HEK293 (cell line): ENCODE data around the gene STX4.
A peak's percentile ranks its signal among the peaks of the same experiment; 100 is the strongest.

ENCODE experiments used
- CTCF ChIA-PET: fragments of 350-600 bp; formaldehyde crosslinking; extraction: SDS; loops from one replicate; lab custom pipeline; 2021; ENCODE audit warnings: antibody characterized with exemption; lab: Yijun Ruan, JAX
- POLR2A ChIA-PET: fragments of 300-600 bp; formaldehyde crosslinking; extraction: SDS; loops from one replicate; lab custom pipeline; 2020; ENCODE audit warnings: antibody characterized with exemption, inconsistent platforms; lab: Yijun Ruan, JAX
- H3K27ac ChIP-seq: fragments of 200-500 bp; sonication (Bioruptor generic); 2 replicates; pipeline ENCODE4 v1.5.1; 2014; ENCODE audit warnings: low read depth, low read length, control low read depth, inconsistent platforms; ENCODE audit errors: extremely low read depth
- H3K36me3 ChIP-seq, 2 experiments: fragments of 200-500 bp in 1 of 2; sonication (Bioruptor generic) in 1 of 2; 1 replicate in 1 of 2; 2 replicates in 1 of 2; pipeline ENCODE4 v1.5.1; 2014 to 2017; ENCODE audit warnings: inconsistent platforms in 2 of 2, low read length in 2 of 2; ENCODE audit not compliant: control insufficient read depth in 2 of 2, insufficient read depth in 1 of 2
- H3K4me1 ChIP-seq: fragments of 200-500 bp; sonication (Bioruptor generic); 2 replicates; pipeline ENCODE4 v1.5.1; 2014; ENCODE audit warnings: mild to moderate bottlenecking, low read length, inconsistent platforms; ENCODE audit not compliant: control insufficient read depth, insufficient read depth
- H3K4me3 ChIP-seq: 2 replicates; pipeline ENCODE4 v1.5.1; 2011; ENCODE audit warnings: low read depth, mild to moderate bottlenecking, control low read depth, low read length, moderate library complexity
- H3K9me3 ChIP-seq: fragments of 200-500 bp; sonication (Bioruptor generic); 2 replicates; pipeline ENCODE4 v1.5.1; 2014; ENCODE audit warnings: low read depth, low read length, inconsistent platforms; ENCODE audit not compliant: control insufficient read depth, insufficient read depth
- GLI2 ChIP-seq: fragments of 450-650 bp; formaldehyde crosslinking; IDR thresholded peaks from 2 replicates; pipeline ENCODE4; 2017; ENCODE audit warnings: missing biosample characterization, missing genetic modification characterization, low read depth, borderline replicate concordance
- MEIS1 ChIP-seq: sonication (generic); formaldehyde crosslinking; IDR thresholded peaks from 2 replicates; pipeline ENCODE4 v1.8.1; 2022; ENCODE audit warnings: missing genetic modification reagents, mild to moderate bottlenecking, borderline replicate concordance
- MYNN ChIP-seq: fragments of 450-650 bp; formaldehyde crosslinking; IDR thresholded peaks from 2 replicates; pipeline ENCODE4 v1.5.1; 2016; ENCODE audit warnings: missing biosample characterization, missing genetic modification characterization, borderline replicate concordance
- ZFP69B ChIP-seq: fragments of 450-650 bp; formaldehyde crosslinking; IDR thresholded peaks from 2 replicates; pipeline ENCODE4 v1.5.1; 2016; ENCODE audit warnings: missing biosample characterization, missing genetic modification characterization
- ZNF133 ChIP-seq: fragments of 450-650 bp; formaldehyde crosslinking; IDR thresholded peaks from 2 replicates; pipeline ENCODE4 v1.5.1; 2016; ENCODE audit warnings: missing biosample characterization, missing genetic modification characterization
- ZNF335 ChIP-seq: fragments of 450-650 bp; formaldehyde crosslinking; conservative IDR thresholded peaks from 2 replicates; pipeline ENCODE4 v1.5.1; 2016; ENCODE audit warnings: missing biosample characterization, missing genetic modification characterization
- ZNF37A ChIP-seq: fragments of 450-650 bp; IDR thresholded peaks from 2 replicates; pipeline ENCODE4 v1.5.1; 2018; ENCODE audit warnings: missing biosample characterization, missing genetic modification characterization
- ZNF510 ChIP-seq: fragments of 450-650 bp; formaldehyde crosslinking; IDR thresholded peaks from 2 replicates; pipeline ENCODE4 v1.5.1; 2018; ENCODE audit warnings: mild to moderate bottlenecking, missing genetic modification characterization, missing biosample characterization; ENCODE audit not compliant: insufficient replicate concordance
- ZNF621 ChIP-seq: fragments of 450-650 bp; formaldehyde crosslinking; IDR thresholded peaks from 2 replicates; pipeline ENCODE4 v1.5.1; 2017; ENCODE audit warnings: missing biosample characterization, missing genetic modification characterization
- ZNF670 ChIP-seq: fragments of 450-650 bp; formaldehyde crosslinking; IDR thresholded peaks from 2 replicates; pipeline ENCODE4 v1.5.1; 2016; ENCODE audit warnings: missing biosample characterization, missing genetic modification characterization, low read depth
- ZNF747 ChIP-seq: fragments of 450-650 bp; formaldehyde crosslinking; IDR thresholded peaks from 2 replicates; pipeline ENCODE4 v1.5.1; 2016; ENCODE audit warnings: missing biosample characterization, missing genetic modification characterization
- TF ChIP-seq, protein P1 (sequence below): fragments of 450-650 bp; formaldehyde crosslinking; IDR thresholded peaks from 2 replicates; pipeline ENCODE4 v1.5.1; 2016; ENCODE audit warnings: missing biosample characterization, missing genetic modification characterization, borderline replicate concordance
- TF ChIP-seq, protein P2 (sequence below): fragments of 450-650 bp; formaldehyde crosslinking; IDR thresholded peaks from 2 replicates; pipeline ENCODE4 v1.5.1; 2017; ENCODE audit warnings: missing biosample characterization, missing genetic modification characterization

Gene STX4

DNA sequence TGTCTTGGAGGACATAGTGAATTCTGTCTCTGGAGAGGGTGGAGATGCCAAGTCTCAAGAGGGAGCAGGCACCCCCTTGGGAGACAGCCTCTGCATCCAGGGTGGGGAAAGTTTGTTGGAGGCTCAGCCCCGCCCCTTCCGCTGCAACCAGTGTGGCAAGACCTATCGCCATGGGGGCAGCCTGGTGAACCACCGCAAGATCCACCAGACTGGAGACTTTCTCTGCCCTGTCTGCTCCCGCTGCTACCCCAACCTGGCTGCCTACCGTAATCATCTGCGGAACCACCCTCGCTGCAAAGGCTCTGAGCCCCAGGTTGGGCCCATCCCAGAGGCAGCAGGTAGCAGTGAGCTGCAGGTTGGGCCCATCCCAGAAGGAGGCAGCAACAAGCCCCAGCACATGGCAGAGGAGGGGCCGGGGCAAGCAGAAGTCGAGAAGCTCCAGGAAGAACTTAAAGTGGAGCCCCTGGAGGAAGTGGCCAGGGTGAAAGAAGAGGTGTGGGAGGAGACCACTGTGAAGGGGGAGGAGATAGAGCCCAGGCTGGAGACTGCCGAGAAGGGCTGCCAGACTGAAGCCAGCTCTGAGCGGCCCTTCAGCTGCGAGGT, 46.1 kb downstream of the STX4 start (continued):
- TF ChIP-seq ZNF747 (tag by site-specific recombination) (no peak), ZNF670 (no peak)
- TF ChIP-seq, all 188 proteins: peak for 0

DNA sequence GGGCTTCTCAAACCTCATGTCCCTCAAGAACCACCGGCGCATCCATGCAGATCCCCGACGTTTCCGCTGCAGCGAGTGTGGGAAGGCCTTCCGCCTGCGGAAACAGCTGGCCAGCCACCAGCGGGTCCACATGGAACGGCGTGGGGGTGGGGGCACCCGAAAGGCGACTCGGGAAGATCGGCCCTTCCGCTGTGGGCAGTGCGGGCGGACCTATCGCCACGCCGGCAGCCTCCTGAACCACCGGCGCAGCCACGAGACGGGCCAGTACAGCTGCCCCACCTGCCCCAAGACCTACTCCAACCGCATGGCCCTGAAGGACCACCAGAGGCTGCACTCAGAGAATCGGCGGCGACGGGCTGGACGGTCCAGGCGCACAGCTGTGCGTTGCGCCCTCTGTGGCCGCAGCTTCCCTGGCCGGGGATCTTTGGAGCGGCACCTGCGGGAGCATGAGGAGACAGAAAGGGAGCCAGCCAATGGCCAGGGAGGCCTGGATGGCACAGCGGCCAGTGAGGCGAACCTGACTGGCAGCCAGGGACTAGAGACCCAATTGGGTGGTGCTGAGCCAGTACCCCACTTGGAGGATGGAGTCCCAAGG, 46.8 kb downstream of the STX4 start:
- H3K9me3 ChIP-seq, result no peaks in the 10 kb centered on the region
- TF ChIP-seq MYNN (tag by site-specific recombination) (no peak), ZNF510 (no peak), ZNF133 (tag by site-specific recombination) (no peak), ZNF37A (no peak), MEIS1 (CRISPR knock-in tag) (no peak), ZNF621 (tag by site-specific recombination) (no peak)
- TF ChIP-seq, protein P1, sequence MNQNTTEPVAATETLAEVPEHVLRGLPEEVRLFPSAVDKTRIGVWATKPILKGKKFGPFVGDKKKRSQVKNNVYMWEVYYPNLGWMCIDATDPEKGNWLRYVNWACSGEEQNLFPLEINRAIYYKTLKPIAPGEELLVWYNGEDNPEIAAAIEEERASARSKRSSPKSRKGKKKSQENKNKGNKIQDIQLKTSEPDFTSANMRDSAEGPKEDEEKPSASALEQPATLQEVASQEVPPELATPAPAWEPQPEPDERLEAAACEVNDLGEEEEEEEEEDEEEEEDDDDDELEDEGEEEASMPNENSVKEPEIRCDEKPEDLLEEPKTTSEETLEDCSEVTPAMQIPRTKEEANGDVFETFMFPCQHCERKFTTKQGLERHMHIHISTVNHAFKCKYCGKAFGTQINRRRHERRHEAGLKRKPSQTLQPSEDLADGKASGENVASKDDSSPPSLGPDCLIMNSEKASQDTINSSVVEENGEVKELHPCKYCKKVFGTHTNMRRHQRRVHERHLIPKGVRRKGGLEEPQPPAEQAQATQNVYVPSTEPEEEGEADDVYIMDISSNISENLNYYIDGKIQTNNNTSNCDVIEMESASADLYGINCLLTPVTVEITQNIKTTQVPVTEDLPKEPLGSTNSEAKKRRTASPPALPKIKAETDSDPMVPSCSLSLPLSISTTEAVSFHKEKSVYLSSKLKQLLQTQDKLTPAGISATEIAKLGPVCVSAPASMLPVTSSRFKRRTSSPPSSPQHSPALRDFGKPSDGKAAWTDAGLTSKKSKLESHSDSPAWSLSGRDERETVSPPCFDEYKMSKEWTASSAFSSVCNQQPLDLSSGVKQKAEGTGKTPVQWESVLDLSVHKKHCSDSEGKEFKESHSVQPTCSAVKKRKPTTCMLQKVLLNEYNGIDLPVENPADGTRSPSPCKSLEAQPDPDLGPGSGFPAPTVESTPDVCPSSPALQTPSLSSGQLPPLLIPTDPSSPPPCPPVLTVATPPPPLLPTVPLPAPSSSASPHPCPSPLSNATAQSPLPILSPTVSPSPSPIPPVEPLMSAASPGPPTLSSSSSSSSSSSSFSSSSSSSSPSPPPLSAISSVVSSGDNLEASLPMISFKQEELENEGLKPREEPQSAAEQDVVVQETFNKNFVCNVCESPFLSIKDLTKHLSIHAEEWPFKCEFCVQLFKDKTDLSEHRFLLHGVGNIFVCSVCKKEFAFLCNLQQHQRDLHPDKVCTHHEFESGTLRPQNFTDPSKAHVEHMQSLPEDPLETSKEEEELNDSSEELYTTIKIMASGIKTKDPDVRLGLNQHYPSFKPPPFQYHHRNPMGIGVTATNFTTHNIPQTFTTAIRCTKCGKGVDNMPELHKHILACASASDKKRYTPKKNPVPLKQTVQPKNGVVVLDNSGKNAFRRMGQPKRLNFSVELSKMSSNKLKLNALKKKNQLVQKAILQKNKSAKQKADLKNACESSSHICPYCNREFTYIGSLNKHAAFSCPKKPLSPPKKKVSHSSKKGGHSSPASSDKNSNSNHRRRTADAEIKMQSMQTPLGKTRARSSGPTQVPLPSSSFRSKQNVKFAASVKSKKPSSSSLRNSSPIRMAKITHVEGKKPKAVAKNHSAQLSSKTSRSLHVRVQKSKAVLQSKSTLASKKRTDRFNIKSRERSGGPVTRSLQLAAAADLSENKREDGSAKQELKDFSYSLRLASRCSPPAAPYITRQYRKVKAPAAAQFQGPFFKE (tag by site-specific recombination), result no peak
- TF ChIP-seq, protein P2, sequence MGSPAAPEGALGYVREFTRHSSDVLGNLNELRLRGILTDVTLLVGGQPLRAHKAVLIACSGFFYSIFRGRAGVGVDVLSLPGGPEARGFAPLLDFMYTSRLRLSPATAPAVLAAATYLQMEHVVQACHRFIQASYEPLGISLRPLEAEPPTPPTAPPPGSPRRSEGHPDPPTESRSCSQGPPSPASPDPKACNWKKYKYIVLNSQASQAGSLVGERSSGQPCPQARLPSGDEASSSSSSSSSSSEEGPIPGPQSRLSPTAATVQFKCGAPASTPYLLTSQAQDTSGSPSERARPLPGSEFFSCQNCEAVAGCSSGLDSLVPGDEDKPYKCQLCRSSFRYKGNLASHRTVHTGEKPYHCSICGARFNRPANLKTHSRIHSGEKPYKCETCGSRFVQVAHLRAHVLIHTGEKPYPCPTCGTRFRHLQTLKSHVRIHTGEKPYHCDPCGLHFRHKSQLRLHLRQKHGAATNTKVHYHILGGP, result no peak
- TF ChIP-seq, all 188 proteins: peak for 0
- Histone ChIP-seq H3K36me3 (peaks cover 0 to 78% of the 10 kb centered on the region in 2 experiments; a peak in 1 of 3 replicates), H3K4me3 (no peak overlapping the region), H3K27ac (no peak overlapping the region), H3K4me1 (no peaks in the 10 kb centered on the region)
- CTCF ChIA-PET, result interaction anchor here (1.0 kb wide), 1 partner anchor 62 kb away, joined by 4 read pairs; no protein-coding TSS in a partner anchor
- POLR2A ChIA-PET, result interaction anchor here (0.5 to 1.7 kb wide), 4 partner anchors 13 to 42 kb away, joined by 3 to 4 read pairs (median 3); partner anchors contain the start of genes KAT8 and VKORC1

DNA sequence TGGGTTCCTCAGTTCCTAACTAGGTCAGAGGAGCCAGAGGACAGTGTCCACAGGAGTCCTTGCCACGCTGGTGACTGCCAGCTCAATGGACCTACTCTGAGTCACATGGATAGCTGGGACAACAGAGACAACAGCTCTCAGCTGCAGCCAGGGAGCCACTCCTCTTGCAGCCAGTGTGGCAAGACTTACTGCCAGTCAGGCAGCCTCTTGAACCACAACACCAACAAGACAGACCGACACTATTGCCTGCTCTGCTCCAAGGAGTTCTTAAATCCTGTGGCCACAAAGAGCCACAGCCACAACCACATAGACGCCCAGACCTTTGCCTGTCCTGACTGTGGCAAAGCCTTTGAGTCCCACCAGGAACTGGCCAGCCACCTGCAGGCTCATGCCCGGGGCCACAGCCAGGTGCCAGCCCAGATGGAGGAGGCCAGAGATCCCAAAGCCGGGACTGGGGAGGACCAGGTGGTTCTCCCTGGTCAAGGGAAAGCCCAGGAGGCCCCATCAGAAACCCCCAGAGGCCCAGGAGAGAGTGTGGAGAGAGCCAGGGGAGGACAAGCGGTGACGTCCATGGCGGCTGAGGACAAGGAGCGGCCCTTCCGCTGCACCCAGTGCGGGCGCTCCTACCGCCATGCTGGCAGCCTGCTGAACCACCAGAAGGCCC, 47.5 kb downstream of the STX4 start:
- Histone ChIP-seq H3K27ac (no peak overlapping the region), H3K36me3 (peaks cover 0 to 81% of the 10 kb centered on the region in 2 experiments; a peak in 1 of 3 replicates), H3K9me3 (no peaks in the 10 kb centered on the region)
- TF ChIP-seq ZNF335 (tag by site-specific recombination) (peak; percentile 34; the same call in 1 of the 2 replicates), ZFP69B (tag by site-specific recombination) (no peak), GLI2 (tag by site-specific recombination) (no peak)
- TF ChIP-seq, all 188 proteins: peak for 1
- no peaks in the 10 kb centered on the region for H3K4me1 ChIP-seq
- ChIA-PET CTCF (no interaction called here), POLR2A (no interaction called here)
- H3K4me3 ChIP-seq, result no peak overlapping the region
